HCT116 (cell line): Measurements from ENCODE around the gene OCA2. TPM values are rescaled to one million over a fixed set of nuclear protein-coding genes. Genes with fewer than 3 reads are reported as not detected.

ENCODE experiments used
- ATAC-seq: fragments of 200-7000 bp; cut with Tn5 transposase; 2 replicates; pipeline ENCODE4 v1.9.1; 2020; ENCODE audit warnings: mild to moderate bottlenecking, moderate library complexity
- BruUV-seq: library from RNA; stranded (reverse); fragments of 400-500 nt; replicated peaks from 2 replicates; lab custom pipeline; 2021; lab: Mats Ljungman, UMichigan
- CTCF ChIA-PET: fragments of 300-600 bp; sonication (Branson Sonifier 250); formaldehyde crosslinking; loops from one replicate; lab custom pipeline; 2021; ENCODE audit warnings: antibody characterized with exemption; lab: Charles Lee
- POLR2A ChIA-PET: fragments of 300-600, 350-600 bp; sonication (Branson Sonifier 250); formaldehyde crosslinking; loops from one replicate; lab custom pipeline; 2021; ENCODE audit warnings: antibody characterized with exemption; lab: Charles Lee
- RAD21 ChIA-PET, 2 experiments: fragments of 300-600 bp; sonication (Branson Sonifier 250); formaldehyde crosslinking; loops; one replicate each; lab custom pipeline; 2023; ENCODE audit warnings: low total read pairs in 2 of 2; ENCODE audit not compliant: uncharacterized antibody in 2 of 2, unreplicated experiment in 2 of 2, low non-redundant PET in 1 of 2; lab: Charles Lee
- DNase-seq: peaks from one replicate; pipeline ENCODE4 v3.0.0-alpha.2; 2010; ENCODE audit warnings: low read depth, low spot score
- H2AFZ ChIP-seq: fragments of 200-600 bp; shearing (Covaris generic), sonication (generic); 2 replicates; pipeline ENCODE4 v1.6.1; 2017; ENCODE audit warnings: low read depth, mixed run types, mixed read lengths, antibody characterized with exemption, low read length; ENCODE audit not compliant: poor library complexity, severe bottlenecking
- H3K27ac ChIP-seq: 2 replicates; pipeline ENCODE4 v1.5.1; 2012; ENCODE audit warnings: low read depth, low read length
- H3K27me3 ChIP-seq: fragments of 200-600 bp; sonication (generic); 2 replicates; pipeline ENCODE4 v1.6.1; 2016; ENCODE audit warnings: mixed run types, low read length, mixed read lengths; ENCODE audit not compliant: insufficient read depth
- H3K36me3 ChIP-seq, 2 experiments: fragments of 200-500 bp in 1 of 2; fragments of 200-600 bp in 1 of 2; sonication (Bioruptor generic) in 1 of 2; sonication (generic) in 1 of 2; 2 replicates each; pipeline versions ENCODE4 v1.5.1 to v1.6.1; 2014 to 2016; ENCODE audit warnings: low read length in 2 of 2, inconsistent platforms in 1 of 2, mixed read lengths in 1 of 2, mixed run types in 1 of 2; ENCODE audit not compliant: insufficient read depth in 2 of 2, control insufficient read depth in 1 of 2
- H3K4me1 ChIP-seq, 2 experiments: fragments of 200-600 bp in 1 of 2; sonication (generic) in 1 of 2; 2 replicates each; pipeline versions ENCODE4 v1.5.1 to v1.6.1; 2012 to 2017; ENCODE audit warnings: low read length in 2 of 2, inconsistent platforms in 1 of 2, mild to moderate bottlenecking in 1 of 2, mixed read lengths in 1 of 2, mixed run types in 1 of 2, moderate library complexity in 1 of 2; ENCODE audit not compliant: insufficient read depth in 2 of 2, control insufficient read depth in 1 of 2
- H3K4me2 ChIP-seq: fragments of 200-600 bp; sonication (generic); 2 replicates; pipeline ENCODE4 v1.6.1; 2017; ENCODE audit warnings: mixed run types, low read length, mixed read lengths
- H3K4me3 ChIP-seq, 2 experiments: fragments of 200-600 bp in 1 of 2; sonication (generic) in 1 of 2; replicated peaks in 1 of 2; 2 replicates each; pipeline ENCODE4 v1.5.1; 2011 to 2016; ENCODE audit warnings: low read length in 2 of 2, control low read depth in 1 of 2, low read depth in 1 of 2, mild to moderate bottlenecking in 1 of 2, mixed read lengths in 1 of 2, mixed run types in 1 of 2
- H3K79me2 ChIP-seq: fragments of 200-600 bp; sonication (generic); 2 replicates; pipeline ENCODE4 v1.6.1; 2017; ENCODE audit warnings: mild to moderate bottlenecking, mixed run types, low read length, moderate library complexity, mixed read lengths; ENCODE audit not compliant: insufficient read depth
- H3K9ac ChIP-seq: fragments of 200-600 bp; sonication (generic); 2 replicates; pipeline ENCODE4 v1.6.1; 2016; ENCODE audit warnings: low read length, mixed read lengths
- H3K9me2 ChIP-seq: fragments of 200-600 bp; sonication (generic), shearing (Covaris generic); 2 replicates; pipeline ENCODE4 v1.6.1; 2017; ENCODE audit warnings: mixed run types, mild to moderate bottlenecking, moderate library complexity; ENCODE audit not compliant: insufficient read depth
- H3K9me3 ChIP-seq, 2 experiments: fragments of 200-500 bp in 1 of 2; fragments of 200-600 bp in 1 of 2; sonication (Bioruptor generic) in 1 of 2; sonication (generic) in 1 of 2; 2 replicates each; pipeline ENCODE4 v1.6.1; 2014 to 2017; ENCODE audit warnings: low read length in 2 of 2, mixed read lengths in 2 of 2, inconsistent platforms in 1 of 2, low read depth in 1 of 2, mild to moderate bottlenecking in 1 of 2, mixed run types in 1 of 2, moderate library complexity in 1 of 2; ENCODE audit not compliant: control insufficient read depth in 1 of 2, insufficient read depth in 1 of 2
- H4K20me1 ChIP-seq: fragments of 200-600 bp; sonication (generic), shearing (Covaris generic); 2 replicates; pipeline ENCODE4 v1.6.1; 2017; ENCODE audit warnings: mixed run types, mild to moderate bottlenecking, moderate library complexity; ENCODE audit not compliant: insufficient read depth
- EGR1 ChIP-seq: IDR thresholded peaks from 2 replicates; pipeline ENCODE4 v1.6.1; 2012; ENCODE audit warnings: low read depth
- POLR2AphosphoS5 ChIP-seq: IDR thresholded peaks from 2 replicates; pipeline ENCODE4 v1.6.1; 2011; ENCODE audit warnings: mild to moderate bottlenecking, low read depth, low read length, moderate library complexity
- TCF7L2 ChIP-seq: IDR thresholded peaks from 2 replicates; pipeline ENCODE4 v1.7.0; 2011; ENCODE audit warnings: borderline replicate concordance, inconsistent platforms; ENCODE audit not compliant: insufficient read depth, insufficient read length; ENCODE audit errors: extremely low read depth
- YY1 ChIP-seq: IDR thresholded peaks from 2 replicates; pipeline ENCODE4 v1.6.1; 2011; ENCODE audit warnings: low read length, low read depth, moderate library complexity, mild to moderate bottlenecking; ENCODE audit not compliant: insufficient replicate concordance; ENCODE audit errors: extremely low read depth
- intact Hi-C: fragments of 100-400 bp; cut with micrococcal nuclease; formaldehyde crosslinking; loops from 2 replicates; pipeline ENCODE4 v1.10.0; 2022
- total RNA-seq: library from RNA; stranded (reverse); gene quantifications from one replicate; pipeline ENCODE4 v1.2.1, GENCODE V29; 2021; ENCODE audit not compliant: unreplicated experiment
- TF ChIP-seq, protein P1 (sequence below): IDR thresholded peaks from 2 replicates; pipeline ENCODE4 v1.6.1; 2012
- TF ChIP-seq, protein P2 (sequence below): IDR thresholded peaks from 2 replicates; pipeline ENCODE4 v1.6.1; 2012
- TF ChIP-seq, protein P3 (sequence below): IDR thresholded peaks from 2 replicates; pipeline ENCODE4 v1.6.1; 2012; ENCODE audit warnings: low read depth

Gene OCA2
- total RNA-seq, 1 experiment from 2014 or later, result not detected

DNA sequence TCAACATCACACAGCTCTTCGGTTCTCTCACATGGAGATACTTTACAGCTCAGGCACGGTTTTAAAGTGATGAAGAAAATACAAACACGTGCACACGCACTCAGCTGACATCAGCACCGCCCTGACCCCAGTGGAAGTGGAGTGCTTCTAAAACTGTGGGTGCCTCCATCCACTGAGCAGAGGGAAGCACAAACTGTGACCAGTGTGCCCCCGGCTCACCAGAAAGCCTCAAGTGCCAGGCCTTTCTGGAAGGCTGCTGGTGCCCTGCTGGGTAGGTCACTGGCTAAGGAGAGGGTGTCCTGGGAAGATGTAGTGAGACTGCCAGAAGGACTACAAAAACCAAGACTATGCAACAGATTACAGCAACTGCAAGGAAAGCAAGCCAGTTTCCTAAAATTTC lies 78.5 kb downstream of the OCA2 start:
- Histone ChIP-seq H3K9me3 (no peaks in the 10 kb centered on the region), H4K20me1 (no peaks in the 10 kb centered on the region), H3K9ac (no peak overlapping the region), H3K79me2 (no peaks in the 10 kb centered on the region), H3K27ac (no peak overlapping the region), H3K4me1 (no peaks in the 10 kb centered on the region), H3K9me2 (no peaks in the 10 kb centered on the region), H2AFZ (no peak overlapping the region), H3K36me3 (no peaks in the 10 kb centered on the region), H3K4me3 (no peak overlapping the region), H3K4me2 (no peak overlapping the region), H3K27me3 (no peaks in the 10 kb centered on the region)
- ATAC-seq (no peak), DNase-seq (no peak)
- ChIA-PET RAD21 (no interaction called here), POLR2A (no interaction called here), CTCF (no interaction called here)
- TF ChIP-seq POLR2AphosphoS5 (no peak), EGR1 (no peak), YY1 (no peak), TCF7L2 (no peak)
- TF ChIP-seq, protein P1, sequence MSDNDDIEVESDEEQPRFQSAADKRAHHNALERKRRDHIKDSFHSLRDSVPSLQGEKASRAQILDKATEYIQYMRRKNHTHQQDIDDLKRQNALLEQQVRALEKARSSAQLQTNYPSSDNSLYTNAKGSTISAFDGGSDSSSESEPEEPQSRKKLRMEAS, result no peak
- TF ChIP-seq, protein P2, sequence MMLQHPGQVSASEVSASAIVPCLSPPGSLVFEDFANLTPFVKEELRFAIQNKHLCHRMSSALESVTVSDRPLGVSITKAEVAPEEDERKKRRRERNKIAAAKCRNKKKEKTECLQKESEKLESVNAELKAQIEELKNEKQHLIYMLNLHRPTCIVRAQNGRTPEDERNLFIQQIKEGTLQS, result no peak
- TF ChIP-seq, protein P3, sequence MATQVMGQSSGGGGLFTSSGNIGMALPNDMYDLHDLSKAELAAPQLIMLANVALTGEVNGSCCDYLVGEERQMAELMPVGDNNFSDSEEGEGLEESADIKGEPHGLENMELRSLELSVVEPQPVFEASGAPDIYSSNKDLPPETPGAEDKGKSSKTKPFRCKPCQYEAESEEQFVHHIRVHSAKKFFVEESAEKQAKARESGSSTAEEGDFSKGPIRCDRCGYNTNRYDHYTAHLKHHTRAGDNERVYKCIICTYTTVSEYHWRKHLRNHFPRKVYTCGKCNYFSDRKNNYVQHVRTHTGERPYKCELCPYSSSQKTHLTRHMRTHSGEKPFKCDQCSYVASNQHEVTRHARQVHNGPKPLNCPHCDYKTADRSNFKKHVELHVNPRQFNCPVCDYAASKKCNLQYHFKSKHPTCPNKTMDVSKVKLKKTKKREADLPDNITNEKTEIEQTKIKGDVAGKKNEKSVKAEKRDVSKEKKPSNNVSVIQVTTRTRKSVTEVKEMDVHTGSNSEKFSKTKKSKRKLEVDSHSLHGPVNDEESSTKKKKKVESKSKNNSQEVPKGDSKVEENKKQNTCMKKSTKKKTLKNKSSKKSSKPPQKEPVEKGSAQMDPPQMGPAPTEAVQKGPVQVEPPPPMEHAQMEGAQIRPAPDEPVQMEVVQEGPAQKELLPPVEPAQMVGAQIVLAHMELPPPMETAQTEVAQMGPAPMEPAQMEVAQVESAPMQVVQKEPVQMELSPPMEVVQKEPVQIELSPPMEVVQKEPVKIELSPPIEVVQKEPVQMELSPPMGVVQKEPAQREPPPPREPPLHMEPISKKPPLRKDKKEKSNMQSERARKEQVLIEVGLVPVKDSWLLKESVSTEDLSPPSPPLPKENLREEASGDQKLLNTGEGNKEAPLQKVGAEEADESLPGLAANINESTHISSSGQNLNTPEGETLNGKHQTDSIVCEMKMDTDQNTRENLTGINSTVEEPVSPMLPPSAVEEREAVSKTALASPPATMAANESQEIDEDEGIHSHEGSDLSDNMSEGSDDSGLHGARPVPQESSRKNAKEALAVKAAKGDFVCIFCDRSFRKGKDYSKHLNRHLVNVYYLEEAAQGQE, result no peak
- intact Hi-C loops, result no loop called here
- no TSS peak for BruUV-seq
